MM.1S (cell line): ENCODE results near the gene ZNF487.
A peak's percentile ranks its signal among the peaks of the same experiment; 100 is the strongest.

Experiments used
- DNase-seq: peaks from one replicate; pipeline ENCODE4 v3.0.0-alpha.2; 2015
- H2AFZ ChIP-seq: fragments of 300-600 bp; sonication (generic); 2 replicates; pipeline ENCODE4 v1.6.0; 2016; ENCODE audit warnings: antibody characterized with exemption, low read length
- H3F3A ChIP-seq: fragments of 300-600 bp; sonication (generic); 2 replicates; pipeline ENCODE4 v1.6.1; 2016; ENCODE audit warnings: mild to moderate bottlenecking, antibody characterized with exemption, low read length, moderate library complexity, mixed read lengths; ENCODE audit not compliant: insufficient read depth
- H3K27ac ChIP-seq: fragments of 300-600 bp; sonication (generic); 2 replicates; pipeline ENCODE4 v1.5.1; 2016; ENCODE audit warnings: mild to moderate bottlenecking, low read length
- H3K27me3 ChIP-seq: fragments of 300-600 bp; sonication (generic); replicated peaks from 2 replicates; pipeline ENCODE4 v1.6.0; 2016; ENCODE audit warnings: low read length; ENCODE audit not compliant: insufficient read depth
- H3K36me3 ChIP-seq: fragments of 300-600 bp; sonication (generic); replicated peaks from 2 replicates; pipeline ENCODE4 v1.6.1; 2016; ENCODE audit warnings: mild to moderate bottlenecking, low read length, mixed read lengths; ENCODE audit not compliant: insufficient read depth
- H3K4me1 ChIP-seq: fragments of 300-600 bp; sonication (generic); 2 replicates; pipeline ENCODE4 v1.6.1; 2016; ENCODE audit warnings: low read length, mixed read lengths
- H3K4me2 ChIP-seq: fragments of 300-600 bp; sonication (generic); 2 replicates; pipeline ENCODE4 v1.6.0; 2016; ENCODE audit warnings: low read depth, low read length
- H3K4me3 ChIP-seq: fragments of 300-600 bp; sonication (generic); 2 replicates; pipeline ENCODE4 v1.5.1; 2016; ENCODE audit warnings: low read length, mixed read lengths
- H3K79me2 ChIP-seq: fragments of 300-600 bp; sonication (generic); 2 replicates; pipeline ENCODE4 v1.6.1; 2016; ENCODE audit warnings: mixed run types, low read length, mixed read lengths
- H3K9ac ChIP-seq: fragments of 300-600 bp; sonication (generic); 2 replicates; pipeline ENCODE4 v1.6.1; 2016; ENCODE audit warnings: low read length, mixed read lengths
- H3K9me2 ChIP-seq: fragments of 300-600 bp; sonication (generic); replicated peaks from 2 replicates; pipeline ENCODE4 v1.6.1; 2016; ENCODE audit warnings: mild to moderate bottlenecking, low read length, mixed read lengths; ENCODE audit not compliant: insufficient read depth
- H3K9me3 ChIP-seq: fragments of 300-600 bp; sonication (generic); replicated peaks from 2 replicates; pipeline ENCODE4 v1.6.1; 2016; ENCODE audit warnings: mild to moderate bottlenecking, low read length, mixed read lengths; ENCODE audit not compliant: insufficient read depth
- H4K20me1 ChIP-seq: fragments of 300-600 bp; sonication (generic); 2 replicates; pipeline ENCODE4 v1.6.1; 2016; ENCODE audit warnings: mild to moderate bottlenecking, low read length, moderate library complexity, mixed read lengths; ENCODE audit not compliant: insufficient read depth
- EZH2 ChIP-seq: fragments of 300-600 bp; sonication (generic); optimal IDR thresholded peaks from 2 replicates; pipeline ENCODE3; 2017; ENCODE audit warnings: low read depth, mild to moderate bottlenecking, antibody characterized with exemption, low read length, mixed read lengths
- EZH2phosphoT487 ChIP-seq: fragments of 300-600 bp; sonication (generic); IDR thresholded peaks from 2 replicates; pipeline ENCODE4 v1.6.1; 2018; ENCODE audit warnings: antibody characterized with exemption, low read length
- TF ChIP-seq, protein P1 (sequence below): fragments of 300-600 bp; sonication (generic); IDR thresholded peaks from 2 replicates; pipeline ENCODE4 v1.5.1; 2016; ENCODE audit warnings: antibody characterized with exemption, low read length, mixed read lengths

ZNF487 gene

DNA sequence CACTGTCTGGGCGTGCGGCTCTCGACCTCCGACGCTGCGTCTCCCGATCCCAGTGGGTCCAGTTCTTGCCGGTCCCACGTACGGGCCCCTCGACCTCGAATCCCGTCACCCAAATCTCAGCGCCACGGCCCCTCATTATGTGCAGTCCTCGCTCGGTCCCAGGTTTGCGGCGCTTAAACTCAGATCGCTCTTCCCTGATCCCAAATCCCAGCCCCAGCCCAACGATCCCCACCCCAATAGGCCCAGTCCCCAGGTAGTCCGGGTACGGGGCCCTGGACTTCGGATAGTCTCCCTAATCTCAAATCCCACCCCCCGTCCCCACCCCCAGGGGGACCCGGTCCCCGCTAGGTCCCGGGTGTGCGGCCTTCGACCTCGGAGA, 28.6 kb upstream of the ZNF487 start:
- H3K4me3 ChIP-seq: peak overlapping the region; percentile 91
- no peak for DNase-seq
- peaks cover 18% of the 10 kb centered on the region for H4K20me1 ChIP-seq
- no peak for TF ChIP-seq EZH2
- no peak for TF ChIP-seq EZH2phosphoT487
- TF ChIP-seq, protein P1, sequence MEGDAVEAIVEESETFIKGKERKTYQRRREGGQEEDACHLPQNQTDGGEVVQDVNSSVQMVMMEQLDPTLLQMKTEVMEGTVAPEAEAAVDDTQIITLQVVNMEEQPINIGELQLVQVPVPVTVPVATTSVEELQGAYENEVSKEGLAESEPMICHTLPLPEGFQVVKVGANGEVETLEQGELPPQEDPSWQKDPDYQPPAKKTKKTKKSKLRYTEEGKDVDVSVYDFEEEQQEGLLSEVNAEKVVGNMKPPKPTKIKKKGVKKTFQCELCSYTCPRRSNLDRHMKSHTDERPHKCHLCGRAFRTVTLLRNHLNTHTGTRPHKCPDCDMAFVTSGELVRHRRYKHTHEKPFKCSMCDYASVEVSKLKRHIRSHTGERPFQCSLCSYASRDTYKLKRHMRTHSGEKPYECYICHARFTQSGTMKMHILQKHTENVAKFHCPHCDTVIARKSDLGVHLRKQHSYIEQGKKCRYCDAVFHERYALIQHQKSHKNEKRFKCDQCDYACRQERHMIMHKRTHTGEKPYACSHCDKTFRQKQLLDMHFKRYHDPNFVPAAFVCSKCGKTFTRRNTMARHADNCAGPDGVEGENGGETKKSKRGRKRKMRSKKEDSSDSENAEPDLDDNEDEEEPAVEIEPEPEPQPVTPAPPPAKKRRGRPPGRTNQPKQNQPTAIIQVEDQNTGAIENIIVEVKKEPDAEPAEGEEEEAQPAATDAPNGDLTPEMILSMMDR: no peak
- H3K4me1 ChIP-seq: peaks cover 13% of the 10 kb centered on the region
- no peaks in the 10 kb centered on the region for H3K27me3 ChIP-seq
- H3K9me3 ChIP-seq: no peaks in the 10 kb centered on the region
- H3K79me2 ChIP-seq: peaks cover 56% of the 10 kb centered on the region
- H3K9me2 ChIP-seq: no peaks in the 10 kb centered on the region
- H3F3A ChIP-seq: peaks cover 52% of the 10 kb centered on the region
- H3K36me3 ChIP-seq: no peaks in the 10 kb centered on the region
- peak overlapping the region; percentile 100 for H3K27ac ChIP-seq
- H2AFZ ChIP-seq: no peak overlapping the region
- peak overlapping the region; percentile 88 for H3K4me2 ChIP-seq
- H3K9ac ChIP-seq: peak overlapping the region; percentile 100

DNA sequence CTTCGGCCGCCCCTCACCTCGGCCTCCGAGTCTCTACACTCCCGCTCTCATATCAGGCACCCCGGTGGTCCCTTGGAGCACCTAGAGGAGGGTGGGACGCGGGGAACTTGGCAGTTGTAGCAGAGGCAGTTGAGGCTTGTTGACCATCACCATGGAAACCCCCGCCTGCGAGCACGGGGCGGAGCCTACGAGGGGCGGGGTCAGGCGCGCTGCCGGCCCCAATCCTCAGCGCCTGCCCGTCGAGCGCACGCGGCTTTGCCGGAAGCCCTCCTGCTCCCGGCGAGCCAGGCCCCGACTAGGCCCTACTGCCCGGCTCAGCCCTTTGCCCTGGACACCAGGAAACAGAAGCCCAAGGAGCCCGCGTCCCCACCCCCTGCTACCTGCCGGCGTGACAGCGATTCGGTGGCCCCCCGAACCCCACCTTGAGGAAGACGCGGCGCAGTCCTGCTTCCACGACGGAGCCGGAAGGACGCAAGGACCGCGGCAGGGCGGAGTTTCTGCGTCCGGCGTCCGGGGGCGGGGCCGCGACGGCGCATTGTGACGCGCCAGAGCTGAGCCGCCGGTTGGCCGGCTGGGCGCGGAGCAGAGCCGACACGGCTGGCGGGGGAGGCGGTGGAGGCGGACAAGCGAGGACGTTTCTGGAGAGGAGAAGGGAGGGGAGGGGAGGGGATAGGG, 28.1 kb upstream of the ZNF487 start, which contains the start of gene HNRNPF:
HNRNPF (minus strand) TSS at position 477 of the 675 bp plus-strand sequence. CDS start 21,302 bp downstream, outside the sequence.
- peaks cover 47% of the 10 kb centered on the region for H3F3A ChIP-seq
- H3K79me2 ChIP-seq: peaks cover 50% of the 10 kb centered on the region
- TF ChIP-seq EZH2phosphoT487: no peak
- TF ChIP-seq, protein P1: no peak
- no peak for TF ChIP-seq EZH2
- H3K4me1 ChIP-seq: peaks cover 7% of the 10 kb centered on the region; the same call in 1 of the 2 replicates
- H3K4me2 ChIP-seq: peak within 1 kb of the TSS; percentile 92
- peak within 1 kb of the TSS; percentile 91 for H3K4me3 ChIP-seq
- DNase-seq: peak; percentile 96
- H3K9me2 ChIP-seq: no peaks in the 10 kb centered on the region
- H3K27ac ChIP-seq: peak within 1 kb of the TSS; percentile 100
- H3K9me3 ChIP-seq: no peaks in the 10 kb centered on the region
- H4K20me1 ChIP-seq: peaks cover 13% of the 10 kb centered on the region
- no peaks in the 10 kb centered on the region for H3K36me3 ChIP-seq
- H3K27me3 ChIP-seq: no peaks in the 10 kb centered on the region
- H2AFZ ChIP-seq: peak within 1 kb of the TSS; percentile 85
- H3K9ac ChIP-seq: peak within 1 kb of the TSS; percentile 100

DNA sequence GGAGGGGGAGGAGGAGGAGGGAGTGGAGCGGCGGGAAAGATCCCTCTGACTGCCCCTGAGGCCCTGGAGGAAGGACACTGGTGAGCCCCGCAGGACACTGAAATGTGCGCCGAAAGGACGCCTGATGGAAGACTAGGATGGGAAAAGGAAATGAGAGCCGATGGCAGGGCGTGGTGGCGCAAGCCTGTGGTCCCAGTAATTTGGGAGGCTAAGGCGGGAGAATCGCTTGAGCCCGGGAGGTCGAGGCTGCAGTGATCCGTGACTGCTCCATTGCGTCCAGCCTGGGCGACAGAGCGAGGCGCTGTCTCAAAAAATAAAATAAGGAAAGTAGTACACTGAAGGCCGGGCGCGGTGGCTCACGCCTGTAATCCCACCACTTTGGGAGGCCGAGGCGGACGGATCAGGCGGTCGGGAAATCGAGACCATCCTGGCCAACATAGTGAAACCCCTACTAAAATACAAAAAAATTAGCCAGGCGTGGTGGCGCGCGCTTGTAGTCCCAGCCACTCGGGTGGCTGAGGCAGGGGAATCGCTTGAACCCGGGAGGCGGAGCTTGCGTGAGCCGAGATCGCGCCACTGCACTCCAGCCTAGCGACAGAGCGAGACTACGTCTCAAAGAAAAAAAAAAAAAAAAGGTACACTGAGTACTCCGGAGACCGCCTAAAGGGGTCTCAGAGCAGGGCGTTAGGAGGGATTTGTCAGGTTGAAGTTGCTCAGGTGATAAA, 27.4 kb upstream of the ZNF487 start:
- Histone ChIP-seq H3K36me3 (no peaks in the 10 kb centered on the region), H3K27ac (peak overlapping the region; percentile 100), H3K27me3 (no peaks in the 10 kb centered on the region), H3K79me2 (peaks cover 43% of the 10 kb centered on the region), H3K4me2 (peak overlapping the region; percentile 92), H3K9me3 (no peaks in the 10 kb centered on the region), H3K4me3 (peak overlapping the region; percentile 91), H3K9me2 (no peaks in the 10 kb centered on the region), H3K4me1 (peaks cover 3% of the 10 kb centered on the region; the same call in 1 of the 2 replicates), H2AFZ (peak overlapping the region; percentile 85), H3F3A (peaks cover 41% of the 10 kb centered on the region), H3K9ac (peak overlapping the region; percentile 100), H4K20me1 (peaks cover 6% of the 10 kb centered on the region; the same call in 1 of the 2 replicates)
- peak; percentile 55 for DNase-seq
- TF ChIP-seq EZH2: no peak
- TF ChIP-seq, protein P1: 0 out of 2 replicates have a peak, but pooled peaks have one; percentile 4
